GM18517 (cell line): Measurements from ENCODE around the gene RPL15.
"Not testable (repeated sequence)": the region's sequence is repeated elsewhere in the genome, so short reads cannot be mapped to it uniquely, and the experiment has no call there.

ENCODE experiments used
- ATAC-seq: cut with Tn5 transposase; IDR thresholded peaks from one replicate; pipeline ENCODE4 v1.9.1; 2021; ENCODE audit warnings: mild to moderate bottlenecking, moderate library complexity; ENCODE audit not compliant: unreplicated experiment

The RPL15 gene

DNA sequence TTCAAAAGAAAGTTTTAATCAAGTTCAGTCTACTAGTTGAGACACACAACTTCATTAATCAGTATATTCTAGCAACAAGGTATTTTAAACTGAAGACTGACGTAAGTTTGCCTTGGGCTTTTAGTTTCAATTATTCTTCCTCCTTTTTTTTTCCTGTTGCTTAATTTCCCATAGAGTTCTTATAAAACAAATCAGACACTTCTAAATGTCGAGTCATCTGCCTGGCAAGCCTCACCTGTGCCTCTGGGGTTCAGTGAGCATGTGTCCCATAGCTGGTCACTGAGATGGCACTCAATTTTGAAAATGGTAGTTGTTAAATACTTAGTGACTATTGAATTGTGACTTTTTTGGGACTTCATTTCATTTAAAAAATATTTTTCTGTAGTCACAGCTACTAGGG, 27.5 kb upstream of the RPL15 start:
- no peak for ATAC-seq

GRCh38 chr3:23889950-23890349, 27.0 kb upstream of the RPL15 start:
- no peak for ATAC-seq

- no peak for ATAC-seq
Observed at GRCh38 chr3:23894254-23895061, 22.5 kb upstream of the RPL15 start.

GRCh38 chr3:23895181-23895580, 21.8 kb upstream of the RPL15 start:
- ATAC-seq: no peak

DNA sequence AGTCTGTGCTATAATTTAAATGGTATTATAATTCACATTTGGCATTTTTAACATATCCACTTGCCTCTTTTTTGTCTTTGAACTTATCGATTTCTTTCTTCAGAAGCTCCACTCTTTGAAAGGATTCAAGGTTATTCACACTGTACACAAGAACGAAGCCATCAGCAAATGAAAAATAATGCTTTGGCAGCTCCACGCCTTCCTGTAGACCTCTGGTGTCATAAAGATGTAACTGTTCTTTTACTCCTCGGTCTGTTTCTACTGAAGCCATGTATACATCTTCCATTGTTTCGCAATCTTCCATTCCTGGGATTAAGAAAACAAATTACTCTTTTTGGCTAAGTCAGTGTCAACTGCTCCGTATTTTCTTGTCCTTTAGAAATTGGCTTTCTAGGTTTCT, 16.2 kb upstream of the RPL15 start:
- ATAC-seq: no peak

DNA sequence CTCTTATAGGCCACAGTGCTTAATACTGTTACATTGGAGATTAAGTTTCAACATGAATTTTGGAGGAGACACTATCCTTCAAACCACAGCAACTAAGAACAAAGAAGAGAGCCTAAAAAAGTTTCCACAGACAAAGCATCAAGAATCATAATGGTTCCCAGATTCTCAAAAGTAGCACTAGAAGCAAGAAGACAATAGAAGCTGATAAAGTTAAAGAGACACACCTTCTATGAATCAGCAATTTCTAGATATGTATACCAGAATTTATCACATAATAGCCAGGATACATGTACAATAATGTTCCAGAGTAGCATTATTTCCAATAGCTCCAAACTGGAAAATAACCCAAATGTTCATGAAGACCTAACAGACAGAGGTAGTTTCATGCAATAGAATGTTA, 12.4 kb upstream of the RPL15 start:
- ATAC-seq: no peak

DNA sequence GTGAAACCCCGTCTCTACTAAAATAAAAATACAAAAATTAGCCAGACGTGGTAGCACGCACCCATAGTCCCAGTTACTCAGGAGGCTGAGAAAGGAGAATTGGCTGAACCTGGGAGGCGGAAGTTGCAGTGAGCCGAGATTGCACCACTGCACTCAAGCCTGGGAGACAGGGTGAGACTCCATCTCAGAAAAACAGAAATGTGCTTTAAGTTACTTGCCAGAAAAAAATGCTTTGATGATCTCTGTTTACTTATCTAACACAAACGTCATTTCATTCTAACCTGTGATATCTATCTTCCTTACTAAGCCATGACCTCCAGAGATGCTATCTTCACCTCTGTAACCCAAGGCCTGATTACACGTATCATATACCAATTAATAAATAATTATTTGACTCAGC, 7.6 kb upstream of the RPL15 start:
- ATAC-seq: no peak

GRCh38 chr3:23911397-23911796, 5.5 kb upstream of the RPL15 start:
- no peak for ATAC-seq

DNA sequence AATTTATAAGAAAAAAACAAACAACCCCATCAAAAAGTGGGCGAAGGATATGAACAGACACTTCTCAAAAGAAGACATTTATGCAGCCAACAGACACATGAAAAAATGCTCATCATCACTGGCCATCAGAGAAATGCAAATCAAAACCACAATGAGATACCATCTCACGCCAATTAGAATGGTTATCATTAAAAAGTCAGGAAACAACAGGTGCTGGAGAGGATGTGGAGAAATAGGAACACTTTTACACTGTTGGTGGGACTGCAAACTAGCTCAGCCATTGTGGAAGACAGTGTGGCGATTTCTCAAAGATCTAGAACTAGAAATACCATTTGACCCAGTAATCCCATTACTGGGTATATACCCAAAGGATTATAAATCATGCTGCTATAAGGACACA, 4.6 kb upstream of the RPL15 start:
- ATAC-seq: not testable (repeated sequence)

GRCh38 chr3:23913182-23913581, 3.8 kb upstream of the RPL15 start:
- no peak for ATAC-seq

- ATAC-seq: no peak
Observed at GRCh38 chr3:23913873-23914743, 2.8 kb upstream of the RPL15 start.

GRCh38 chr3:23915537-23916108, 1.3 kb upstream of the RPL15 start:
- ATAC-seq: no peak

- ATAC-seq: peak; percentile 59
Observed at GRCh38 chr3:23916152-23916885, 613 bp upstream of the RPL15 start.

DNA sequence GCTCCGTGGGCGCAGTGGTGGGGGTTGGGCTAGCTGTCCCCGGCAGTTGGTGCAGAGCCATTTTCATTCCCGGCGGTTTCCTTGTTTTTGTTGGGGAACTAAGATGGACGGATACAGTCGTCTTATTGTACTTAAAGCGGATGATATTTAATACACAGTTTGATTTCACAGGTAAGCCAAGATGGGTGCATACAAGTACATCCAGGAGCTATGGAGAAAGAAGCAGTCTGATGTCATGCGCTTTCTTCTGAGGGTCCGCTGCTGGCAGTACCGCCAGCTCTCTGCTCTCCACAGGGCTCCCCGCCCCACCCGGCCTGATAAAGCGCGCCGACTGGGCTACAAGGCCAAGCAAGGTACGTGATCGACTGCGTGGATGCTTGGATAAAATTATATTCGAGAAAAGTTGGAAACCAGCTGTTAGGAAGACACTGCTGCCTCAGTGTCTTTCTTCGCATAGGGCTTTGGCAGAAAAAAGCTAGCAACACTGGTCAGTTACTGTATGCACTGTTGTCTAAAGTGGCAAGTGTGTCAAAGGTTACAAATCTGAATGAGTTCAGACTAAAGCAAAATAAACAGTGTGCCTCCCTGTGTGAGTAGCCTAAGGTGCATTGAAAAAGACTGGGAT, 859 bp downstream of the RPL15 start:
- not testable (repeated sequence) for ATAC-seq

DNA sequence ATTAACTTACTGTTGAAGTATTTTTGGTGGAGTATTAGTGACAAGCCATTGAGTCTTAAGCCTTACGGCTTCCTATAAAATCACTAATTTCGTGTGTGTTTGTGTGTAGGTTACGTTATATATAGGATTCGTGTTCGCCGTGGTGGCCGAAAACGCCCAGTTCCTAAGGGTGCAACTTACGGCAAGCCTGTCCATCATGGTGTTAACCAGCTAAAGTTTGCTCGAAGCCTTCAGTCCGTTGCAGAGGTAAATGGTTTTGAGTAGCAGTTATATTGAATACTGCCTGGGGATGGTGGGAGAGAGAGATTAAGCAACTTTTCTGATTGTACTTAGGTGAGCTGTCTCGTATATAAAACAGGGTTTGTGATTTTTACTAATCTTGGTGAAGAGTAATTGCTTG, 1.4 kb downstream of the RPL15 start:
- not testable (repeated sequence) for ATAC-seq

- no peak for ATAC-seq
Observed at GRCh38 chr3:23919628-23920027, 2.7 kb downstream of the RPL15 start.

GRCh38 chr3:23920151-23920655, 3.3 kb downstream of the RPL15 start:
- ATAC-seq: no peak

DNA sequence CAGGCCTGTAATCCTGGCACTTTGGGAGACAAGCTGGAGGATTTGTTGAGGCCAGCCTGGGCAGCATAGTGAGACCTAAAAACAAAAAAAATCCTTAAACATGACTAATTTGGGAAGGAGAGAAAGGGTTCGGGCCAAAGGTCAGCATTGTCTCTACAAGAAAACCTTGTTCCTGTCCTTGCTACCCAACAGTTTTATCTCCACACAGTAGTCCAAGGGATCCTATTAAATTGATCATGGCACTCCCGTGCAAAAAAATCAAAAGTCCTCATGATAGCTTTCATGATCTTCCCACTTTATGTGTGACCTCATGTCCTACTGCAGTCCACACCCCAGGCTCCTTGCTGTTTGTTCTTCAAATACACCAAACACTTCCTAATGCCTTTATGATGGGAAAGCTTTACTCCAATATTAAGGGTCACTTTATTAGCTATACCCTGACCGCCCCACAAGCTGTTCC, 4.2 kb downstream of the RPL15 start:
- no peak for ATAC-seq

DNA sequence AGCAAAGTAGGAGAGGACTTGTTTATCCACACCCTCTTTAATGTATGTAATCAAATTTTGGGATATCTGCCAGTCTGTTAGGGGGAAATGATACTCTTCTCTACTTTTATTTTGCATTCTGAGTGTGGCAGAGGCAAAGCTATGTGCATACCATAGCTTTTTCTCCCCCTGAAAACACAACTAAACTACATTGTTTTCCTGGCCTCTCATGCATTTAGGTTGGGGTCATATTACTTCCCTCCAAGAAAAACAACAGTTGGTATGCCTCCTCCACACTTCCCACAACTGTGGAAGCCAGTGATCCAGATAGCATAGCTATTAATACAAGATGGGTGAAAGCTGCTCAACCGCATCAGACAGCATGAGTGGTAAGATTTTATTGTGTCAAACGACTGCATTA, 6.9 kb downstream of the RPL15 start:
- no peak for ATAC-seq

GRCh38 chr3:23926246-23926645, 9.3 kb downstream of the RPL15 start:
- ATAC-seq: no peak
